GM03348 (cell line): Measurements from ENCODE around the gene BCL2L12.
"Not testable (repeated sequence)": the region's sequence is repeated elsewhere in the genome, so short reads cannot be mapped to it uniquely, and the experiment has no call there.

ENCODE experiments used
- DNase-seq: peaks from one replicate; pipeline ENCODE4 v3.0.0; 2012; ENCODE audit warnings: low spot score

BCL2L12 gene, protein sequence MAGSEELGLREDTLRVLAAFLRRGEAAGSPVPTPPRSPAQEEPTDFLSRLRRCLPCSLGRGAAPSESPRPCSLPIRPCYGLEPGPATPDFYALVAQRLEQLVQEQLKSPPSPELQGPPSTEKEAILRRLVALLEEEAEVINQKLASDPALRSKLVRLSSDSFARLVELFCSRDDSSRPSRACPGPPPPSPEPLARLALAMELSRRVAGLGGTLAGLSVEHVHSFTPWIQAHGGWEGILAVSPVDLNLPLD

DNA sequence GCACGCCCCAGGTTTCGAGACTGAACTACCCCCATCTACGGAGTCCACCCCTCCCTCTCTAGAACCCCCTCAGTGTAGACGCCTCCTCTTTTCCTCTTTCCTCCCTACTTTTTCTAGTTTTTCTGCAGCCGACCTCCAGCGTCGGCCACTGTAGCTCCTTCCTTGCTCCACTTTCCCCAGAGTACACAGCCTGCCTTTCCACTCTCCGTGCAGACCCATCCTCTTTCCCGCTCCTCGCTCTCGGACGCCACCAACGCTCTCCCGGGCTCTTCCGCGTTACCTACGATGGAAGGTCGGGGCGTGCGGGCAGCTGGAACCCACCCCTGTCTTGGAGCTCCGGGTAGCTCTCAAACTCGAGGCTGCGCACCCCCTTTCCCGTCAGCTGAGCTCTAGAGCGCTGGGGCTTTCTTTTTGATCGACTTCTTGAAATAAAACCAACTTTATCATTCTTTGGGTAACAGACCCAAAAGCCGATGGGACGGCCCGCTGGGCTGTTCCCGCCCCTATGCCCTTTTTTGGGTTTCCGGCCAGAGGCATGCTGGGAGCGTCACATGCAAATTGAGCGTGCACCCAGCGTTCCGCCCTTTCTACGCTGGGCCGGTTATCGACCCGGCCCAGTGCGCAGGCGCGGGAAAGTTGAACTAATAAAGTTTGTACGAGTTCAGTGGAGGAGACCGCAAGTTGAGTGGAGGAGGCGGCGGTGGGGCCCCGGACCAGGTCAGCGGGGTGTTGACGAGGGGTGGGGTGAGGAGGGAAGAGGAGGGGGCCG, at the start of gene BCL2L12, which contains the start of gene IRF3:
TSS of gene BCL2L12 (plus strand) at position 583 of the 769 bp plus-strand sequence. CDS start 760 bp downstream, outside the sequence.
TSS of gene IRF3 (minus strand) at position 507 of the 769 bp plus-strand sequence. CDS start 1,019 bp downstream, outside the sequence.
- DNase-seq: peak; percentile 97

DNA sequence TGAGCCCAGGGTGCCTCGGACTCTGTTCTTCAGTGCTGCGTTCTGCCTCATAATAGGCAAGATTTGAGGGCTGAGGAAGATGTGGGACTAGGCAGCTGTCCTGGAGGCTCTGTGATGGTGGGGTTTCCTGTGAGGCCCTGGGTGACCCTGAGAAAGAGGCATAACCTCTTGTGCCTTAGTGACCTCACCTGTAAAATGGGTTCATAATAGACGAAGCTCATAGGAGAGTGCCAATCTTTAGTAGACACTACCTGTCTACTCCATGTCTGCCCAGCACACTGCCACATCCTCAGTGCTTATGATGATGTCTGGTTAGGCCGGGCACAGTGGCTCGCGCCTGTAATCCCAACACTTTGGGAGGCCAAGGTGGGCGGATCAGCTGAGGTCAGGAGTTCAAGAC, 49.2 kb upstream of the BCL2L12 start:
- no peak for DNase-seq

DNA sequence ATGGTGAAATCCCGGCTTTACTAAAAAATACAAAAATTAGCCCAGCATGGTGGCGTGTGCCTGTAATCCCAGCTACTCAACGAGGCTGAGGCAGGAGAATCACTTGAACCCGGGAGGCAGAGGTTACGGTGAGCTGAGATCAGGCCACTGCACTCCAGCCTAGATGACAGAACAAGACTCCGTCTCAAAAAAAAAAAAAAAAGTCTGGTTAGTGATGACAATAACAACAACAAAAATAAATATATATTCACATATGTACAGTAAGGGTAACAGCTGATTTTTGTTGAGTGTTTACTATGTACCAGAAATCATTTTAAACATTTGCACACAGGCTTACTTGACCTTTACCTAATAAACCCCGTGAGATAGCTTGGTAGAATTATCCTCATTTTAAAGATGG, 48.8 kb upstream of the BCL2L12 start:
- no peak for DNase-seq

DNA sequence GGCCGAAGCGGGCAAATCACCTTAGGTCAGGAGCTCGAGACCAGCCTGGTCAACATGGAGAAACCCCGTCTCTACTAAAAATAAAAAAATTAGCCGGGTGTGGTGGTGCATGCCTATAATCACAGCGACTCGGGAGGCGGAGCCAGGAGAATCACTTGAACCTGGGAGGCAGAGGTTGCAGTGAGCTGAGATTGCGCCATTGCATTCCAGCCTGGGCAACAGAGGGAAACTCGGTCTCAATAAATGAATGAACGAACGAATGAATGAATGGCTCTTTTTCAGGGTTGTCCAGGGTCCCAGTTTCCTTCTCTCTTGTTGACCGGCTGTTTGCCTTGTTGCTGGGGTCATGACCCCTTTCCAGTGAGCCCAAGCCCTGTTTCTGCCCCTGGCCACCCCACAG, 47.9 kb upstream of the BCL2L12 start:
- DNase-seq: not testable (repeated sequence)

DNA sequence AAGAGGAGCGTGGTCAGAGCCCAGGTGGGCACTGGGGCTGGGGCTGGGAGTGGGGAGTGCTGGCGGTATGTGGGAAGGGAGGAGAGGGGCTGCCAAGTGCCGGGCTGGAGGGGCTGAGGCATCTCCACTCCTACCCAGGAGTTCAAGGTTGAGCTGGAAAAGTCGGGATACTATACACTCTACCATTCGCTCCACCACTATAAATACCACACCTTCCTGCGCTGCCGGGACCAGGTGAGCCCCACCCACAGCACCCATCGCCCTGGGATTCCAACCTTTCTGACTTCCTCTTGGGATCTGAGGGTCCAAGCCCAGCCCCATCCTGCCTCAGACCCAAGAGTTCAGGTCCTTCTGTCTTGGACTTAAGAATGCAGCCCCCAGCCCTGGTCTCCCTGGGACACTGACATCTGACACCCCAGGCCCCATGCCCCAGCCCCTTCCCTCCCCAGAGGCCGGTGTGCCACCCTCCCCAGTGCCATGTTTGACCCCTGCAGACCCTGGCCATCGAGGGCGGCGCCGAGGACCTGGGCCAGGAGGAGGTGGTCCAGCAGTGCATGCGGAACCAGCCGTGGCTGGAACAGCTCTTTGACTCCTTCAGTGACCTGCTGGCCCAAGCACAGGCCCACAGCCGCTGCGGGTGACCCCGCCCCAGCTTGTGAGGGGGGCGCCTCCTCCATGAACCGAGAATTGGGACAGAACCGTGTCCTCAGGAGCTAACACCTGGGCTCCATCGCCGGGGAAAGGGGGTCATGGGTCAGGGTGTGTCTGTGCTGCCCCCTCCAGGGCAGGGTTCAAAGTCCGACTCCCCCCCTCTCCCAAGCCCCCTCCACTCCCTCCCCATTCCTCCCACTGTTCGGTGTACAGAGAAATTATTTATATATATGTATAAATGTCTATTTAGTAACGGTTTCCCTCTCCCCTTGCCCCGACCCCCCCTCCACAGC, 40.5 kb upstream of the BCL2L12 start:
- no peak for DNase-seq

DNA sequence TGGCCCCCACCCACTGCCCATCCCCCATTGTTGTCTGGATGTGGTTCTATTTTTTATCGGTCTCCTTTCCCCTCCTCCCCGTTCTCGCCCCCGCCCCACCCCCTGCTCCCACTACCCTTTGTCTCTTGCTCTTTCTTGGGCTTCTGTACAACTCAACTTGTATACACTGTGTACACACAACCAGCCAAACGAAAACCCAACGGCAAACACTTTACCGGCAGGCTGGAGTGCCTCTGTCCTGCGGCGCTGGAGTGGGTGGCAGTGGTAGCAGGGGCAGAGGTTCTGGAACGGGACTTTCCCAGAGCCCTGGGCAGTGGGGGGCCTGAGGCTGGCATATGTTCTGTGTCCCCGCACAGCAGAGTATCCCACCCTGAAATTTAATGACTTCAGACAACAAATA, 39.5 kb upstream of the BCL2L12 start:
- no peak for DNase-seq

DNA sequence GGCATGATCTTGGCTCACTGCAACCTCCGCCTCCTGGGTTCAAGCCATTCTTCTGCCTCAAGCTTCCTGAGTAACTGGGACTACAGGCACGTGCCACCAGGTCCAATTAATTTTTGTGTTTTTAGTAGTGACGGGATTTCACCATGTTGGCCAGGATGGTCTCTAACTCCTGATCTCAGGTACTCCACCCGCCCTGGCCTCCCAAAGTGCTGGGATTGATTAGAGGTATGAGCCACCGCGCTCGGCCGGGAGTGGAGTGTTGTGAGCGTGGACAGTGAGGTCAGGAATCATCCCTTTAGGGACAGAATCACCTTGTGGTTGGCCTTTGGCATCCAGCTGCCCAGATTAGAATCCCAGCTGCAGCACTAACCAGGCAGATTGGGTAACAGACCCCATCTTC, 36.1 kb upstream of the BCL2L12 start:
- DNase-seq: no peak

DNA sequence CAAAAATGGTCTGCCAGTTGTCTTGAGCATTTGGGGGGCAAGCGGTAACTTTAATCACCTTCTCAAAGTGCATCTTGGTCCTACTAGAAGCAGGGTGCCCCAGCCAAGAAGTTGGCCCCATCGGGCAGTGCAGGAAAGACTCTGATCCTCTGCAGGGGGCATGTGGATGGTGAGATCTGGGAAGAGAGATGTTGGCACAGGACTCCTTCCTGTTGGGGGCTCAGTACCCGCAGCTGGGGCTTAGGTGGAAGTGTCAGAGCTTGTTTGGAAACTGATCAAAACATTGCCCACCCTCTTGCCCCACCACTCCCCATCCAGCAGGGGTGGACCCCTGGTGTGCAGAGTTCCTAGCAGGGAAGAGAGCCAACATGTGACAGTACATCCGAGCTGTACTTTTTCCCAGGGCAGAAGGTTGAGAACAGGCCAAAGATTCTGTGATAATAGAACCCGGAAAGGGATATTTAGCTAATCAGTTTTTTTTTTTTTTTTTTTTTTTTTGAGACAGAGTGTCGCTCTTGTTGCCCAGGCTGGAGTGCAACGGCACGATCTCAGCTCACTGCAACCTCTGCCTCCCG, 34.6 kb upstream of the BCL2L12 start:
- DNase-seq: no peak

DNA sequence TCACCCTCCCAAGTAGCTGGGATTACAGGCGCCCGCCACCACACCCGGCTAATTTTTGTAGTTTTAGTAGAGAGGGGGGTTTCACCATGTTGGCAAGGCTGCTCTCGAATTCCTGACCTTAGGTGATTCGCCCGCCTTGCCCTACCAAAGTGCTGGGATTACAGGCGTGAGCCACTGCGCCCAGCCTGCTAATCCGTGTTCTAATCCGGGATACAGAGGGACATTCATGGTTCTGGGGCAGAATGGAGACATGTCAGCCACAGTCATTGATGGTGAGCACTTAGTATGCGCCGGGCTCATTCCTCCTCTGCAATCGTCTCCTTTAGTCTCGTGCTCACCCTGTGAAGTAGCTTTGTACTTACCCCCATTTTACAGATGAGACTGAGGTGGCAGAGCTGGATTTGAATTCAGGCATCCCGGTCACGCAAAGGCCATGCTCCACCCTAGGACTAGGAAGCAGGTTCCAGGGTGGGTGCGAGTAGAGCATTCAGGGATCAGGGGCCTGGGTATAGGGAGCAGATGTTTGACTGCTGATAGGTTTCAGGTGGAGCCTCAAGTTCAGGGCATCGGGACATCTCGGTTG, 34.0 kb upstream of the BCL2L12 start:
- no peak for DNase-seq

DNA sequence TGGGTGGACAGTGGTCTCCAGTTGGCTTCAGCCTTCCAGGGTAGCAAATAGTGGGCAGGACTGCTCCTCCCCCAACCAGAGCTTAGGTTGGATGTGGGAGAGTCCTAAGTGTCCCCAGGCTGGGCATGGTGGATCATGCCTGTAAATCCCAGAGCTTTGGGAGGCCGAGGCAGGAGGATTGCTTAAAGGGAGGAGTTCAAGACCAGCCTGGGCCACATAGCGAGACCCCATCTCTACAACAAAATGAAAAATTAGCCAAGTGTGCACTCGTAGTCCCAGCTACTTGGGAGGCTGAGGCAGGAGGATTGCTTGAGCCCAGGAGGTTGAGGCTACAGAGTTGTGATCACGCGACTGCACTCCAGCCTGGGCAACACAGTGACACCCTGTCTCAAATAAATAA, 33.2 kb upstream of the BCL2L12 start:
- DNase-seq: no peak

DNA sequence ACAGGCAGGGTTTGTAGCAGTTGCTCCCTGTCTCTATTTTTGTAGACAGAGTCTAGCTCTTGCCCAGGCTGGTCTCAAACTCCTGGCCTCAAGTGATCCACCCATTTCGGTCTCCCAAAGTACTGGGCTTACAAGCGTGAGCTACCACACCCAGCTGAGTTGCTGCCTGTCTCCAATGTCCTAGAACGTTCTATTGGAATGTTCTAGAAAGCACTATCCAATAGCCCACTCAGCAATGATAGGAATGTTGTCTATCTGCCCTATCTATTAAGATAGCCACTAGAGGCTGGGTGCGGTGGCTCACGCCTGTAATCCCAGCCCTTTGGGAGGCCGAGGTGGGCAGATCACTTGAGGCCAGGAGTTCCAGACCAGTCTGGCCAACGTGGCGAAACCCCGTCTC, 32.5 kb upstream of the BCL2L12 start:
- peak; percentile 37 for DNase-seq

DNA sequence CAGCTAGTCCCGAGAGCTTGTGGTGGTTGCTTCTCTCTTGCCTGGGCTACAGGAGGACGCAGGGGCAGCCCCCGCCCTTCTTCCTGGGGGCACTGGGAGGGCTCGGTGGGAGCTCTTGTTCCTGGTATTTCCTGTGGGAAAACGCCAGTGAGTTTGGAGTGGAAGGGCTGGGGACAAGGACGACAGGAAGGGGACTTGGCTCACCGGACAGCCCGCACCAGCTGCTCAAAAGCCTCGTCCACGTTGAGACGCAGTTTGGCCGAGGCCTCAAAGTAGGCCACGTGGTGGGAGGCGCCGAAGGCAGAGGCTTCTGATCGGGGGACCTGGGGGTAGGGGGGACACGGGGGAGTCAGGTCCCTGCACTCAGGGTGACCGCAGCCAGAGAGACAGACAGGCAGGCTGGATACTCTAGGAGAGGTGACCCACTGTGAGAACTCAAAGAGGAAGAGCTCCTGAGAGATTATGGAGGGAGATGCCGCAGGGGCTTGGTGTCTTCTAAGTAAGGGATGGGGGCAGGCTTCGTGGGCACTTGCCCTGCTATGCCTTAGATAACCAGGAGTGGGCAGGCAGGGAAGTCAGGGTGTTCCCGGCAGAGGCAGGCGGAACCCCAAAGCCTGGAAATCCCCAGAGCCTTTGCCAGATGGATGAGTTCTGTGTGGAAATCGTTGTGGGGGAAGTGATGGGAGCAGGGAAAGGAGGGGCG, 30.1 kb upstream of the BCL2L12 start:
- DNase-seq: no peak

DNA sequence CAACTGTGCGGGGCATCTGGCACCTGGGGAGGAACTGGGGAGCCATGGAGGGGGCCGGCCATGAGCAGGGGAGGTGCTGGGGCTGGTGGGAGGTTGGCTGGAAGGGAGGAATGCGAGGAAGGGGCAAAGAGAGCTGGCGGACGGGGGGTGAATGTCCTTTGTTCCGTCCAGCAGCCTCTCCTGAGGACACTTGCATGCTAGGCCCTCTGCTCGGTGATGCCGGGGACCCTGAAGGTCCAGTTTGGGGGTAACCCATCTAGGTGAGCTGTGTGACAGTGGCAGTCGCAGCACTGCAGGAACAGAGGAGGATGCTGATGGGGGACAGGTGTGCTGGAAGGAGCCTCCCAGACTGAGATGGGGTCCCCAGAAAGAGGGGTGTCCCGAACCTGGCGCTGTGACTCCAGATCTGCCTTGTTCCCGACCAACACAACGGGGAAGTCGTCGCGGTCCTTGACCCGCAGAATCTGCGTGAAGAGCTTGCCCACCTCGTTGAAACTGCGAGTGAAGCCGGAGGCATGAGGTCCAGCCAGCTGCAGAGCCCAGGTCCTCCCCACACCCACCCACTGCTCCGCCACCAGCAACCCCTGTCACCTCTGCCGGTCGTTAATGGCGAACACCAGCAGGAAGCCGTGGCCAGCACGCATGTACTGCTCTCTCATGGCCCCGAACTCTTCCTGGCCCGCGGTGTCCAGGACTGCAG, 29.4 kb upstream of the BCL2L12 start:
- DNase-seq: no peak

DNA sequence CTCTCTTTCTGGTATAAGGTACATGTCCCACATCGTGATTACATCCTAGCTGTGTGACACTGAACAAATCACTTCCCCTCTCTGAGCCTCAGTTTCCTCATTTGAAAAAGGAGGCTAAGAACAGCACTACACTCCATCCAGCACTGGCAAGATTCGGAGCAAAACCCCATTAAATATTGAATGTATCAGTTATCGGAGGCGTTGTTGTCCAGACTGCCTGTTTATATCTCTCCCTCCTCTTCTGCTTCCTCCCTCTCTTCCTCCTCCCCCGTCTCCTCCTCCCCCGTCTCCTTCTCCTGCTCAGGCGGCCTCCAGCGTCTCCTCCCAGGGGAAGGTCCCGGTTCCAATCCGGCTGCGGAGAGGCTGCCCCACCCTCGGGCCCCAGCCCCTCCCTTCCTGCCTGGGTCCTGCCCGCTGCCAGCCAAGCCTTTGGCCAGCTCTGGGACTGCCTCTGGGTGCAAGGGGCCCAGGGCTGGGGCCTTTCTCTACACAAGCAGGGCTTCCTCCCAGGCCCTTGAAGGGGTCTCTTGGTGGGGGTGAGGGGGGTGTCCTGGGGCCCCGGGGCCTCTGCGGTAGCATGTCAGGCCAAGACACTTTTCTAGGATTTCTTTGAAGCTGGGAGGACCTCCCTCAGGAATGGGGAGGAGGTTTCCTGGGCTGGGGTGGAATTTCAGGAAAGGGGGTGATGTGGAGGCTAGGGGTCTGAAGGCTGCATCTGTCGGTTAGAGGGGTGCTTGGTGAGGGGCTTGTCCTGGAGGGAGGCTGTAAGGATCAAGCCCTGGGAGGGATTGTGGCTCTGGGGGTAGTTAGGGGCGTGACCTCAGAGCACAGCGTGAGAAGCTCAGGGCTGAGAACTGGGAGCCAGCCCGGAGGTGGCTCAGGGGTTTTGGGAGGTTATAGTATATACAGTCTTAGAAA, 27.7 kb upstream of the BCL2L12 start:
- peak; percentile 94 for DNase-seq

DNA sequence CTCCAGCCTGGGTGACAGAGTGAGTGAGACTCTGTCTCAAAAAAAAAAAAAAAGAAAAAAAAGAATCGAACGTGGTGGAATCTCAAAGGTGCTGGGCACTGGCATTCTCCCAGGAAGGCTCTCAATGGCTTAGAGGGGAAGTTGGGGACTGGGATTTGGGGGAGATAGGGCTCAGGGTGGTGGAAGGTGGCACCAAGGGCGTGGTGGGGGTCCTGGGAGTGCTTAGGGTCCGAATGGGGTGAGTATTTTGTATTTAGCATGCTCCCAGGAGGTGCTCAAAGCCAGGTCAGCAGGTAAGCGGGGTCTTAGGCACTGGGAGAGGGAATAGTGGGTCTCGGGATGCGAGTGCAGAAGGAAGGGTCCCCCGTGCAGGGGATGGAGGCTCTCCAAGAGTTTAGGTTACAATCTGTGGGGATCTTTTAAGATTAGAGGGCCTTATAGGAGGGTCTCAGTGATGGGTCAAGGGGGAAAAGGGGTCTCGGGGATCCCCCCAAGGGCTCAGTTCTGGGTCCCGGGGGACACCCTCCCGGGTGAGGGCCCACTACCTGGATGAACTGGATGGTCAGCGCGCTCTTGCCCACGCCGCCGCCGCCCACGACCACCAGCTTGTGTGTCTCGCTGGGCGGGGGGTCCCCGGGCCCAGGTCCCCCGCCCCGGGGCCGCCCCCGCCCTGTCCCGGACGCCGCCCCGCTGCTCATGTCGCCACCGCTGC, 26.2 kb upstream of the BCL2L12 start:
- DNase-seq: no peak

DNA sequence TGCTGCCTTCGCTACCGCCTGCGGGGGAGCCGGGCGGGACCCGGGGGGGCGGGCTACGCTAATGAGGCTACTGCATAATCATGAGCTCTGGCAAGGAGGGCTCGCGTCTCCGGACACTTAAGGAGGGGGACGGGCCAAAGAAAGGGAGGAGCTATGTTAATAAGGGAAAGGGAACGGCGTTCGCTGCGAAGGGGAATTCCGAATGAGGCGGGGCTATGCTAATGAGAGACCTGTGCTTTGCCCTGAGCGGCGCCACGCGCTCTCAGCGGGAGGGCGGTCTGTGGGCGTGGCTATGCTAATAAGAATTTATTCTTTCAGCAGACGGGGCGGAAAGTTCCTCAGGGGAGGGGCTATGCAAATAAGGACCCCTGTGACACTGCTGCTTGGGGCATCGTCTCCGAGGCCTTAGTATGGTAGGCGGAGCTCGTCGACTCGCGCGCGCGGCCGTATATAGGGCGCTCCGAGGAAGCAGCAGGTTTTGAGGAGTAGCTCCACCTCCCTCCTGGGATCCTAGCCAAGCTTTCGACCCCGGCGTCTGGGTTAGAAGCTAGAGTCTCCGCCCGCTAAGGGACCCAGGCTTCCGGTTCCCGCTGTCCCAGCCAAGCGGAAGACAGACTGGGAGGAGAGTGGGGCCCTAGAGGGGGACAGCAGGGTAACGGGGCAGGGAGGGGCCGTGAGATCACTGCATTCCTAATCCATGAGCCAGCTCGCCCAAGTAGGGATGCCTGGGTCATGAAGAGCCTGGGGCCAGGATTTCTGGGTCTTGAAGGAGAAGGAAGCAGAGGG, 25.4 kb upstream of the BCL2L12 start, which contains the start of gene RRAS:
TSS of gene RRAS (minus strand) at position 31 of the 786 bp plus-strand sequence. CDS start 45 bp downstream, outside the sequence.
- peak; percentile 97 for DNase-seq

DNA sequence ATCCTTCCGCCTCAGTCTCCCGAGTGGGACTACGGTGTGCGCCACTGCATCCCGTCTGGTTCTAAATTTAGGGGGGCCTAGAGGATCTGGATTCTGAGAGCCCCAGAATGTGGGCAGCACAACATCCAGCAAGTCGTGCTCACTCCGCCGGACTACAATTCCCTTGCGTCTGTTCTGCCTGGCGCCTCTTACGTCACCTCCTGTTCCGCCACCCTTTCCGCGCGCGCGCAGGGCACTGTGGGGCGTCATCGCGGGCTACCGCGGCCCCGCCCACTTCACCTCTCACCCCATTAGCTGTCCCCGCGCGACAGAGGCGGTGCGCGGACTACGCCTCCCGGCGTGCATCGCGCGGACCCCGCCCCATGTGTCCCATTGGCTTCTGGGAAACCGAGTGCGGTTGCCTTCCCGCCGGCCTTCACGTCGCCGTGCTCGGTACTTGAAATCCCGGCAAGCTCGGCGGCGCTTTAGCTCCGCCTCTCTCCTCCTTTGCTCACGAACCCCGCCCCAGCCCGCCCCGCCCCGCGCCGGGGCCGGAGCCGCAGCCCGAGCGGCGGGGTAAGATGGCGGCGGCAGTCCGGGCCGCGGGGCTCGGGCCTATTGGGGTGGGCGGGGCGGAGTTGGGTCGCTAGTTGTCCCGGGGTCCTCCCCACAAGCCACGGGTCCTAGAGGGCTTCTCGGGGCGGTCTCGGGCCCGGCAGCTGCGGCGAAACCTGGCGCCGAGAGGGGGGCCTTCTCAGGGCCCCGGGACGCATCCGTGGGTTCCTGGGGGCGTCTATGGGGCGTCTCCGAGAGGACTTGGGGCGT, 23.8 kb upstream of the BCL2L12 start, which contains the start of gene SCAF1:
TSS of gene SCAF1 (plus strand) at position 522 of the 804 bp plus-strand sequence. CDS start 2,818 bp downstream, outside the sequence.
- DNase-seq: peak; percentile 97
